Astrocyte (in vitro differentiated cells and primary cell): ENCODE measurements around the gene CARD9. TPM values are rescaled to one million over a fixed set of nuclear protein-coding genes. Genes with fewer than 3 reads are reported as not detected.

Experiments
- DNase-seq: peaks from one replicate; pipeline ENCODE4 v3.0.0-alpha.2; 2010; ENCODE audit warnings: low read depth
- FAIRE-seq: peaks from 2 replicates; lab custom pipeline; 2011; peaks lifted over from hg19 to GRCh38; lab: Jason Lieb, UNC
- H2AFZ ChIP-seq: 2 replicates; pipeline ENCODE4 v1.6.0; 2012; ENCODE audit warnings: low read depth, low read length, inconsistent platforms
- H3K27ac ChIP-seq: 2 replicates; pipeline ENCODE4 v1.5.1; 2011; ENCODE audit warnings: low read depth, low read length, inconsistent platforms
- H3K27me3 ChIP-seq: 2 replicates; pipeline ENCODE4 v1.6.0; 2011; ENCODE audit warnings: low read length, inconsistent platforms; ENCODE audit not compliant: insufficient read depth
- H3K36me3 ChIP-seq: 2 replicates; pipeline ENCODE4 v1.5.1; 2011; ENCODE audit warnings: low read length, inconsistent platforms; ENCODE audit not compliant: insufficient read depth
- H3K4me1 ChIP-seq: 2 replicates; pipeline ENCODE4 v1.5.1; 2011; ENCODE audit warnings: low read length, inconsistent platforms; ENCODE audit not compliant: insufficient read depth
- H3K4me2 ChIP-seq: 2 replicates; pipeline ENCODE4 v1.6.0; 2012; ENCODE audit warnings: low read length, inconsistent platforms
- H3K4me3 ChIP-seq: 2 replicates; pipeline ENCODE4 v1.5.1; 2011; ENCODE audit warnings: low read depth, mild to moderate bottlenecking, low read length, inconsistent platforms; ENCODE audit not compliant: insufficient read depth
- H3K79me2 ChIP-seq: 2 replicates; pipeline ENCODE4 v1.6.0; 2012; ENCODE audit warnings: mild to moderate bottlenecking, low read length, inconsistent platforms; ENCODE audit not compliant: insufficient read depth
- H3K9ac ChIP-seq: 2 replicates; pipeline ENCODE4 v1.6.0; 2012; ENCODE audit warnings: mild to moderate bottlenecking, low read length, inconsistent platforms
- H3K9me3 ChIP-seq: 2 replicates; pipeline ENCODE4 v1.5.1; 2012; ENCODE audit warnings: low read depth, mild to moderate bottlenecking, low read length, inconsistent platforms; ENCODE audit not compliant: insufficient read depth
- H4K20me1 ChIP-seq: 2 replicates; pipeline ENCODE4 v1.6.0; 2012; ENCODE audit warnings: low read length, inconsistent platforms; ENCODE audit not compliant: insufficient read depth
- H3K27ac Mint-ChIP-seq: one replicate; pipeline ENCODE4 v1.8.0; 2021; ENCODE audit warnings: mild to moderate bottlenecking, mixed read lengths; ENCODE audit not compliant: unreplicated experiment
- H3K27me3 Mint-ChIP-seq: one replicate; pipeline ENCODE4 v1.8.0; 2021; ENCODE audit warnings: low read depth, mixed read lengths; ENCODE audit not compliant: unreplicated experiment
- H3K36me3 Mint-ChIP-seq: one replicate; pipeline ENCODE4 v1.8.0; 2021; ENCODE audit warnings: low read depth, mixed read lengths; ENCODE audit not compliant: unreplicated experiment
- H3K4me1 Mint-ChIP-seq: one replicate; pipeline ENCODE4 v1.8.0; 2021; ENCODE audit warnings: low read depth, mixed read lengths; ENCODE audit not compliant: unreplicated experiment
- H3K4me3 Mint-ChIP-seq: one replicate; pipeline ENCODE4 v1.8.0; 2021; ENCODE audit warnings: mild to moderate bottlenecking, moderate library complexity, mixed read lengths; ENCODE audit not compliant: unreplicated experiment
- H3K9me3 Mint-ChIP-seq: one replicate; pipeline ENCODE4 v1.8.0; 2021; ENCODE audit warnings: mild to moderate bottlenecking, mixed read lengths; ENCODE audit not compliant: unreplicated experiment
- CTCF ChIP-seq: IDR thresholded peaks from 2 replicates; pipeline ENCODE4 v1.5.1; 2011; ENCODE audit warnings: low read depth, mild to moderate bottlenecking, inconsistent platforms, low read length, moderate library complexity; ENCODE audit not compliant: insufficient read depth
- EZH2 ChIP-seq: IDR thresholded peaks from 2 replicates; pipeline ENCODE4 v1.6.1; 2012; ENCODE audit warnings: mild to moderate bottlenecking, low read length, inconsistent platforms; ENCODE audit not compliant: insufficient read depth
- total RNA-seq: library from RNA; stranded (reverse); gene quantifications from 2 replicates; pipeline ENCODE4 v1.2.1, GENCODE V29; 2021

Gene CARD9
- total RNA-seq, 1 donor from 2014 or later, result 4.2 TPM

GRCh38 chr9:136368190-136368589 is 5.3 kb downstream of the CARD9 start:
- H3K36me3 ChIP-seq, result no peaks in the 10 kb centered on the region
- H3K27ac ChIP-seq, result no peak overlapping the region
- H3K4me1 Mint-ChIP-seq, result peaks cover 6% of the 10 kb centered on the region
- H2AFZ ChIP-seq, result no peak overlapping the region
- H3K27me3 ChIP-seq, result no peaks in the 10 kb centered on the region
- no peak overlapping the region for H3K4me3 ChIP-seq
- TF ChIP-seq EZH2 (no peak), CTCF (no peak)
- H3K9ac ChIP-seq, result no peak overlapping the region
- peaks cover 13% of the 10 kb centered on the region for H3K4me1 ChIP-seq
- H3K9me3 Mint-ChIP-seq, result no peaks in the 10 kb centered on the region
- H3K36me3 Mint-ChIP-seq, result peaks cover 3% of the 10 kb centered on the region
- no peak overlapping the region for H3K4me2 ChIP-seq
- H4K20me1 ChIP-seq, result peaks cover 3% of the 10 kb centered on the region
- H3K4me3 Mint-ChIP-seq, result no peak overlapping the region
- no peaks in the 10 kb centered on the region for H3K79me2 ChIP-seq
- no peaks in the 10 kb centered on the region for H3K9me3 ChIP-seq
- no peak overlapping the region for H3K27ac Mint-ChIP-seq
- no peak for DNase-seq
- H3K27me3 Mint-ChIP-seq, result no peaks in the 10 kb centered on the region
- FAIRE-seq, result no peak

- Mint-ChIP-seq H3K27me3 (no peaks in the 10 kb centered on the region), H3K9me3 (no peaks in the 10 kb centered on the region), H3K27ac (no peak overlapping the region), H3K4me3 (no peak overlapping the region), H3K4me1 (no peaks in the 10 kb centered on the region), H3K36me3 (peaks cover 3% of the 10 kb centered on the region)
- peaks cover 5% of the 10 kb centered on the region for H3K79me2 ChIP-seq
- peaks cover 12% of the 10 kb centered on the region for H3K4me1 ChIP-seq
- FAIRE-seq (no peak), DNase-seq (no peak)
- no peak overlapping the region for H3K9ac ChIP-seq
- no peak overlapping the region for H3K4me3 ChIP-seq
- H3K27ac ChIP-seq, result no peak overlapping the region
- H4K20me1 ChIP-seq, result peaks cover 7% of the 10 kb centered on the region
- H2AFZ ChIP-seq, result no peak overlapping the region
- no peaks in the 10 kb centered on the region for H3K9me3 ChIP-seq
- TF ChIP-seq EZH2 (no peak), CTCF (no peak)
- no peak overlapping the region for H3K4me2 ChIP-seq
- no peaks in the 10 kb centered on the region for H3K27me3 ChIP-seq
- H3K36me3 ChIP-seq, result no peaks in the 10 kb centered on the region
Measured at GRCh38 chr9:136367296-136368145, 5.9 kb downstream of the CARD9 start.

- no peak for DNase-seq
- H2AFZ ChIP-seq, result no peak overlapping the region
- H3K79me2 ChIP-seq, result peaks cover 10% of the 10 kb centered on the region
- no peak overlapping the region for H3K27ac ChIP-seq
- no peak for TF ChIP-seq EZH2
- H3K4me1 ChIP-seq, result peaks cover 13% of the 10 kb centered on the region
- Mint-ChIP-seq H3K36me3 (peaks cover 3% of the 10 kb centered on the region), H3K27me3 (no peaks in the 10 kb centered on the region), H3K9me3 (no peaks in the 10 kb centered on the region), H3K27ac (no peak overlapping the region), H3K4me1 (no peaks in the 10 kb centered on the region), H3K4me3 (no peak overlapping the region)
- H3K4me3 ChIP-seq, result no peak overlapping the region
- H3K9me3 ChIP-seq, result no peaks in the 10 kb centered on the region
- H3K4me2 ChIP-seq, result no peak overlapping the region
- H3K27me3 ChIP-seq, result no peaks in the 10 kb centered on the region
- H3K36me3 ChIP-seq, result no peaks in the 10 kb centered on the region
- no peak overlapping the region for H3K9ac ChIP-seq
- H4K20me1 ChIP-seq, result peaks cover 14% of the 10 kb centered on the region
- no peak for FAIRE-seq
Measured at GRCh38 chr9:136366826-136367225, 6.6 kb downstream of the CARD9 start.
